Measurements from ENCODE around the gene MTR.

- no peak for TF ChIP-seq POLR2A (IDR thresholded peaks at IDR 0.05)
- no peak for TF ChIP-seq CTCF (IDR thresholded peaks at IDR 0.05)
Measured at GRCh38 chr1:236922190-236922589, 127.1 kb downstream of the MTR start.

Measured in lower leg skin (tissue), 3 donors.